GM21737 (cell line): ENCODE results near the gene STIP1.

Experiments
- ATAC-seq: cut with Tn5 transposase; IDR thresholded peaks from one replicate; pipeline ENCODE4 v1.9.1; 2021; ENCODE audit warnings: mild to moderate bottlenecking, moderate library complexity; ENCODE audit not compliant: unreplicated experiment

Gene STIP1

GRCh38 chr11:64196626-64197025 lies 10.7 kb downstream of the STIP1 start:
- no peak for ATAC-seq

GRCh38 chr11:64198511-64198910 lies 12.5 kb downstream of the STIP1 start:
- ATAC-seq: no peak

GRCh38 chr11:64201543-64201942 lies 15.6 kb downstream of the STIP1 start:
- no peak for ATAC-seq

GRCh38 chr11:64202992-64203391 lies 17.0 kb downstream of the STIP1 start:
- ATAC-seq: no peak

- ATAC-seq: no peak
Measured at GRCh38 chr11:64203421-64204079, 17.6 kb downstream of the STIP1 start.

- ATAC-seq: no peak
Measured at GRCh38 chr11:64204080-64204440, 18.1 kb downstream of the STIP1 start.

- no peak for ATAC-seq
Measured at GRCh38 chr11:64204464-64204989, 18.6 kb downstream of the STIP1 start.

- no peak for ATAC-seq
Measured at GRCh38 chr11:64206457-64207255, 20.7 kb downstream of the STIP1 start, which contains the start of gene FERMT3. FERMT3 (plus strand) TSS chr11:64206721; CDS start chr11:64207365, 644 bp downstream.

GRCh38 chr11:64207256-64208085 lies 21.5 kb downstream of the STIP1 start:
- peak; percentile 53 for ATAC-seq

GRCh38 chr11:64208086-64208795 lies 22.3 kb downstream of the STIP1 start:
- no peak for ATAC-seq

GRCh38 chr11:64208796-64209562 lies 23.0 kb downstream of the STIP1 start:
- no peak for ATAC-seq

- ATAC-seq: no peak
Measured at GRCh38 chr11:64209563-64209843, 23.5 kb downstream of the STIP1 start.

- no peak for ATAC-seq
Measured at GRCh38 chr11:64210301-64211020, 24.5 kb downstream of the STIP1 start.

- ATAC-seq: no peak
Measured at GRCh38 chr11:64211181-64211872, 25.4 kb downstream of the STIP1 start.

GRCh38 chr11:64216879-64217278 lies 30.9 kb downstream of the STIP1 start:
- no peak for ATAC-seq

GRCh38 chr11:64218628-64219353 lies 32.8 kb downstream of the STIP1 start:
- no peak for ATAC-seq

- no peak for ATAC-seq
Measured at GRCh38 chr11:64219354-64219684, 33.3 kb downstream of the STIP1 start.

GRCh38 chr11:64219755-64220154 lies 33.8 kb downstream of the STIP1 start:
- no peak for ATAC-seq
